H9 (cell line): Measurements from ENCODE around the gene ENPP4. TPM values are rescaled to one million over a fixed set of nuclear protein-coding genes. Genes with fewer than 3 reads are reported as not detected.

ENCODE experiments used
- DNase-seq: peaks from one replicate; pipeline ENCODE4 v3.0.0-alpha.2; 2017
- H2AFZ ChIP-seq: one replicate; pipeline ENCODE4 v1.6.1; 2013; ENCODE audit warnings: mild to moderate bottlenecking, low read length, control low read depth, moderate library complexity
- H2AK5ac ChIP-seq: 2 replicates; pipeline ENCODE4 v1.6.1; 2013; ENCODE audit warnings: low read length, control low read depth, mixed read lengths; ENCODE audit not compliant: insufficient read length
- H2BK120ac ChIP-seq: one replicate; pipeline ENCODE4 v1.6.1; 2013; ENCODE audit warnings: low read depth, mild to moderate bottlenecking, low read length, control low read depth, inconsistent platforms; ENCODE audit not compliant: poor library complexity, severe bottlenecking
- H2BK12ac ChIP-seq: 2 replicates; pipeline ENCODE4 v1.6.1; 2013; ENCODE audit warnings: low read length, control low read depth, mixed read lengths, low read depth; ENCODE audit not compliant: insufficient read length
- H2BK15ac ChIP-seq: 2 replicates; pipeline ENCODE4 v1.6.1; 2013; ENCODE audit warnings: low read depth, low read length, control low read depth
- H2BK20ac ChIP-seq: one replicate; pipeline ENCODE4 v1.6.1; 2013; ENCODE audit warnings: low read depth, mild to moderate bottlenecking, low read length, control low read depth, inconsistent platforms; ENCODE audit not compliant: poor library complexity, severe bottlenecking
- H2BK5ac ChIP-seq: 2 replicates; pipeline ENCODE4 v1.6.1; 2013; ENCODE audit warnings: low read length, control low read depth, mixed read lengths; ENCODE audit not compliant: insufficient read length
- H3K14ac ChIP-seq: 2 replicates; pipeline ENCODE4 v1.6.1; 2013; ENCODE audit warnings: low read length, control low read depth; ENCODE audit not compliant: insufficient read depth
- H3K18ac ChIP-seq: 2 replicates; pipeline ENCODE4 v1.6.1; 2013; ENCODE audit warnings: low read depth, mild to moderate bottlenecking, mixed read lengths, low read length, control low read depth; ENCODE audit not compliant: insufficient read length
- H3K23ac ChIP-seq: 2 replicates; pipeline ENCODE4 v1.6.1; 2013; ENCODE audit warnings: low read length, control low read depth, mixed read lengths, low read depth; ENCODE audit not compliant: insufficient read length
- H3K23me2 ChIP-seq: 2 replicates; pipeline ENCODE4 v1.6.1; 2013; ENCODE audit warnings: low read depth, mild to moderate bottlenecking, mixed read lengths, low read length, control low read depth; ENCODE audit not compliant: insufficient read length, poor library complexity, severe bottlenecking
- H3K27ac ChIP-seq: 2 replicates; pipeline ENCODE4 v1.5.1; 2013; ENCODE audit warnings: low read length, control low read depth, mixed read lengths, low read depth; ENCODE audit not compliant: insufficient read length
- H3K27me3 ChIP-seq: 2 replicates; pipeline ENCODE4 v1.6.1; 2013; ENCODE audit warnings: low read length, control low read depth, inconsistent platforms; ENCODE audit not compliant: insufficient read depth
- H3K4ac ChIP-seq: 2 replicates; pipeline ENCODE4 v1.6.1; 2013; ENCODE audit warnings: low read depth, mild to moderate bottlenecking, control low read depth, inconsistent platforms, low read length, moderate library complexity
- H3K4me1 ChIP-seq: 2 replicates; pipeline ENCODE4 v1.6.1; 2013; ENCODE audit warnings: low read length, control low read depth, inconsistent platforms; ENCODE audit not compliant: insufficient read depth
- H3K4me2 ChIP-seq: 2 replicates; pipeline ENCODE4 v1.6.1; 2013; ENCODE audit warnings: low read length, control low read depth, mixed read lengths; ENCODE audit not compliant: insufficient read length, insufficient read depth
- H3K56ac ChIP-seq: 2 replicates; pipeline ENCODE4 v1.6.1; 2013; ENCODE audit warnings: low read depth, mild to moderate bottlenecking, mixed read lengths, low read length, control low read depth; ENCODE audit not compliant: insufficient read length
- H3K79me1 ChIP-seq: 2 replicates; pipeline ENCODE4 v1.6.1; 2013; ENCODE audit warnings: low read depth, mild to moderate bottlenecking, moderate library complexity, low read length, control low read depth, inconsistent platforms; ENCODE audit not compliant: insufficient read depth, poor library complexity, severe bottlenecking
- H3K79me2 ChIP-seq: 2 replicates; pipeline ENCODE4 v1.6.1; 2013; ENCODE audit warnings: low read length, control low read depth, inconsistent platforms; ENCODE audit not compliant: insufficient read depth
- H3K9ac ChIP-seq: 2 replicates; pipeline ENCODE4 v1.6.1; 2013; ENCODE audit warnings: low read length, control low read depth, mixed read lengths; ENCODE audit not compliant: insufficient read length; ENCODE audit errors: extremely low read depth
- H3K9me3 ChIP-seq: one replicate; pipeline ENCODE4 v1.6.1; 2013; ENCODE audit warnings: low read depth, low read length, inconsistent platforms; ENCODE audit not compliant: control insufficient read depth
- H3T11ph ChIP-seq: one replicate; pipeline ENCODE4 v1.6.1; 2013; ENCODE audit warnings: mild to moderate bottlenecking, low read length, control low read depth, inconsistent platforms
- H4K20me1 ChIP-seq: one replicate; pipeline ENCODE4 v1.6.1; 2013; ENCODE audit not compliant: control insufficient read depth, insufficient read length, insufficient read depth
- H4K5ac ChIP-seq: 2 replicates; pipeline ENCODE4 v1.6.1; 2013; ENCODE audit warnings: low read depth, mild to moderate bottlenecking, mixed read lengths, low read length, control low read depth; ENCODE audit not compliant: insufficient read length
- H4K8ac ChIP-seq: replicated peaks from 2 replicates; pipeline ENCODE4 v1.6.1; 2013; ENCODE audit warnings: low read length, control low read depth, mixed read lengths, low read depth; ENCODE audit not compliant: insufficient read length
- H4K91ac ChIP-seq: 2 replicates; pipeline ENCODE4 v1.6.1; 2013; ENCODE audit warnings: low read depth, mild to moderate bottlenecking, moderate library complexity, mixed read lengths, low read length, control low read depth; ENCODE audit not compliant: insufficient read length
- H3K27ac Mint-ChIP-seq, 3 experiments: 2 replicates in 2 of 3; 3 replicates in 1 of 3; pipeline ENCODE4 v1.8.0; 2020 to 2021; ENCODE audit warnings: mixed read lengths in 3 of 3, mild to moderate bottlenecking in 1 of 3, moderate library complexity in 1 of 3
- H3K27me3 Mint-ChIP-seq: 2 replicates; pipeline ENCODE4 v1.8.0; 2021; ENCODE audit warnings: low read depth, mild to moderate bottlenecking, moderate library complexity, mixed read lengths
- H3K36me3 Mint-ChIP-seq, 3 experiments: 2 replicates in 2 of 3; 3 replicates in 1 of 3; pipeline ENCODE4 v1.8.0; 2020 to 2021; ENCODE audit warnings: low read depth in 3 of 3, mixed read lengths in 3 of 3; ENCODE audit not compliant: insufficient read depth in 1 of 3
- H3K4me1 Mint-ChIP-seq, 2 experiments: 2 replicates each; pipeline ENCODE4 v1.8.0; 2020; ENCODE audit warnings: mixed read lengths in 2 of 2
- H3K4me3 Mint-ChIP-seq, 2 experiments: 2 replicates in 1 of 2; 3 replicates in 1 of 2; pipeline ENCODE4 v1.8.0; 2020 to 2021; ENCODE audit warnings: mild to moderate bottlenecking in 2 of 2, mixed read lengths in 2 of 2, moderate library complexity in 1 of 2
- H3K9me3 Mint-ChIP-seq, 2 experiments: 2 replicates in 1 of 2; 3 replicates in 1 of 2; pipeline ENCODE4 v1.8.0; 2020; ENCODE audit warnings: mild to moderate bottlenecking in 2 of 2, mixed read lengths in 2 of 2, moderate library complexity in 1 of 2
- CTCF ChIP-seq: fragments of 200-600 bp; sonication (generic); conservative IDR thresholded peaks from 3 replicates; pipeline ENCODE4 v1.8.0; 2021; ENCODE audit warnings: antibody characterized with exemption, mild to moderate bottlenecking
- WGBS: extraction: QIAGEN DNeasy Blood & Tissue Kit; methylation state at CpG from one replicate; pipeline ENCODE4 v1.1.7; 2013; ENCODE audit warnings: missing lambda C conversion rate, low lambda C conversion rate, mixed read lengths; ENCODE audit not compliant: insufficient read length; ENCODE audit errors: extremely low coverage; 5-methylcytosine and 5-hydroxymethylcytosine counted together
- total RNA-seq: library from RNA; stranded (reverse); gene quantifications from 2 replicates; pipeline ENCODE4 v1.2.1, GENCODE V29; 2021

ENPP4 gene
- total RNA-seq, 1 experiment from 2014 or later: 3.2 TPM

- H3K4me3 Mint-ChIP-seq: no peak overlapping the region
- H3K27ac ChIP-seq: no peak overlapping the region
These were observed 61.1 kb downstream of the ENPP4 start for GRCh38 chr6:46190889-46191288.

More at GRCh38 chr6:46190889-46191288, 61.1 kb downstream of the ENPP4 start:
- H3K27ac Mint-ChIP-seq: no peak overlapping the region
- Histone ChIP-seq H2BK12ac (no peak overlapping the region), H3K56ac (no peak overlapping the region), H3K9me3 (no peaks in the 10 kb centered on the region), H2BK5ac (no peak overlapping the region), H3K27me3 (no peaks in the 10 kb centered on the region), H2AK5ac (no peak overlapping the region), H3K79me2 (no peaks in the 10 kb centered on the region), H2BK120ac (no peak overlapping the region), H3K4me1 (no peaks in the 10 kb centered on the region), H3K23me2 (no peaks in the 10 kb centered on the region), H2BK15ac (no peak overlapping the region), H3K4ac (no peak overlapping the region), H4K8ac (no peak overlapping the region), H4K20me1 (no peaks in the 10 kb centered on the region), H2BK20ac (no peak overlapping the region), H3K18ac (peak overlapping the region; percentile 51), H4K91ac (no peak overlapping the region), H3K79me1 (no peaks in the 10 kb centered on the region), H3T11ph (no peak overlapping the region), H3K23ac (no peak overlapping the region), H3K9ac (no peak overlapping the region), H2AFZ (no peak overlapping the region), H4K5ac (no peak overlapping the region), H3K4me2 (no peak overlapping the region), H3K14ac (no peak overlapping the region)
- H3K36me3 Mint-ChIP-seq: no peaks in the 10 kb centered on the region
- DNase-seq: no peak
- peaks cover 0 to 3% of the 10 kb centered on the region in 2 experiments; a peak in 2 of 5 replicates for H3K9me3 Mint-ChIP-seq
- no peaks in the 10 kb centered on the region for H3K4me1 Mint-ChIP-seq
- H3K27me3 Mint-ChIP-seq: no peaks in the 10 kb centered on the region; the same call in none of the 2 replicates
- WGBS: no CpG with 5 or more reads among the region's 4 CpGs
- no peak for TF ChIP-seq CTCF
